Activated CD4-positive, alpha-beta T cell treated with anti-CD3 and anti-CD28 coated beads for 1 hour (primary cell): ENCODE data around the gene TTC16.
"Not testable (repeated sequence)": the region's sequence is repeated elsewhere in the genome, so short reads cannot be mapped to it uniquely, and the experiment has no call there.

ENCODE experiments used
- DNase-seq: peaks from one replicate; pipeline ENCODE4 v3.0.0-alpha.2; 2020

TTC16 gene

GRCh38 chr9:127769929-127770582 is 54.2 kb downstream of the TTC16 start:
- no peak for DNase-seq

GRCh38 chr9:127770583-127770904 is 54.7 kb downstream of the TTC16 start:
- DNase-seq = no peak

GRCh38 chr9:127770905-127771569 is 55.2 kb downstream of the TTC16 start:
- DNase-seq = peak; percentile 96

- no peak for DNase-seq
Observed at GRCh38 chr9:127771570-127772189, 55.8 kb downstream of the TTC16 start.

GRCh38 chr9:127772603-127773002 is 56.7 kb downstream of the TTC16 start:
- DNase-seq = no peak

GRCh38 chr9:127773272-127773671 is 57.4 kb downstream of the TTC16 start:
- no peak for DNase-seq

GRCh38 chr9:127773981-127774380 is 58.1 kb downstream of the TTC16 start:
- no peak for DNase-seq

- peak; percentile 62 for DNase-seq
Observed at GRCh38 chr9:127776195-127776923, 60.5 kb downstream of the TTC16 start.

GRCh38 chr9:127776924-127777289 is 61.0 kb downstream of the TTC16 start:
- no peak for DNase-seq

- no peak for DNase-seq
Observed at GRCh38 chr9:127777368-127777980, 61.6 kb downstream of the TTC16 start.

- no peak for DNase-seq
Observed at GRCh38 chr9:127778280-127779135, 62.6 kb downstream of the TTC16 start, which contains the start of gene SH2D3C. Gene SH2D3C (minus strand): TSS chr9:127778666. CDS start chr9:127778627, 39 bp downstream.

GRCh38 chr9:127779136-127779981 is 63.5 kb downstream of the TTC16 start:
- peak; percentile 50 for DNase-seq

GRCh38 chr9:127780126-127780885 is 64.4 kb downstream of the TTC16 start:
- DNase-seq = no peak

- not testable (repeated sequence) for DNase-seq
Observed at GRCh38 chr9:127780909-127781308, 65.0 kb downstream of the TTC16 start.
